ENCODE results near the gene MAP3K14.

The MAP3K14 gene

DNA sequence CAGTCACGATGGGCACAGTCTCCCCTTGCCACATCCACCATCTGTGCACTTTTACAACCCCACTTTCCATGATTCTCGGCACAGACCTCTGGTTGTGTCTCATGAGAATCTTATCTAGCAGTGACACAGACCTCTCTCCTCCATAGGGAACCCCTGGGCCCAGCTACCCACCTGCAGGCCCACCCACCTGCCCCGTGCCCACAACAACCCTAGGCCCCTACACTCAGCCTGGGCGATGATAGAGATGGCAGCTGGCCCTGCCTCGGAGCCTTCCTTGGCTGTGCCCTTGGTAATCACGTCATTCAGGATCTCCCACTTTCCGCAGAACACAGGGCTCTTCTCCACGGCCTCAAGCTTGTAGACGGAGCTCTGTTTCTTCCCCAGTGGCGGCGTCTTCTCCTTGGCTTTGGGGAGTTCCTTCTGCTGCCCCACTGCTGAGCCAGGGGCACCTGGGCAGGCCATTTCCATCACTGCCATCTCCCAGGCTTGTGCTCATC lies 26.5 kb downstream of the MAP3K14 start:
- TF ChIP-seq, protein P1, sequence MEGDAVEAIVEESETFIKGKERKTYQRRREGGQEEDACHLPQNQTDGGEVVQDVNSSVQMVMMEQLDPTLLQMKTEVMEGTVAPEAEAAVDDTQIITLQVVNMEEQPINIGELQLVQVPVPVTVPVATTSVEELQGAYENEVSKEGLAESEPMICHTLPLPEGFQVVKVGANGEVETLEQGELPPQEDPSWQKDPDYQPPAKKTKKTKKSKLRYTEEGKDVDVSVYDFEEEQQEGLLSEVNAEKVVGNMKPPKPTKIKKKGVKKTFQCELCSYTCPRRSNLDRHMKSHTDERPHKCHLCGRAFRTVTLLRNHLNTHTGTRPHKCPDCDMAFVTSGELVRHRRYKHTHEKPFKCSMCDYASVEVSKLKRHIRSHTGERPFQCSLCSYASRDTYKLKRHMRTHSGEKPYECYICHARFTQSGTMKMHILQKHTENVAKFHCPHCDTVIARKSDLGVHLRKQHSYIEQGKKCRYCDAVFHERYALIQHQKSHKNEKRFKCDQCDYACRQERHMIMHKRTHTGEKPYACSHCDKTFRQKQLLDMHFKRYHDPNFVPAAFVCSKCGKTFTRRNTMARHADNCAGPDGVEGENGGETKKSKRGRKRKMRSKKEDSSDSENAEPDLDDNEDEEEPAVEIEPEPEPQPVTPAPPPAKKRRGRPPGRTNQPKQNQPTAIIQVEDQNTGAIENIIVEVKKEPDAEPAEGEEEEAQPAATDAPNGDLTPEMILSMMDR (IDR thresholded peaks at IDR 0.05; ENCODE audit: low read depth, low read length) = no peak
- no peak for DNase-seq (ENCODE audit: extremely low read depth, low read depth)

DNA sequence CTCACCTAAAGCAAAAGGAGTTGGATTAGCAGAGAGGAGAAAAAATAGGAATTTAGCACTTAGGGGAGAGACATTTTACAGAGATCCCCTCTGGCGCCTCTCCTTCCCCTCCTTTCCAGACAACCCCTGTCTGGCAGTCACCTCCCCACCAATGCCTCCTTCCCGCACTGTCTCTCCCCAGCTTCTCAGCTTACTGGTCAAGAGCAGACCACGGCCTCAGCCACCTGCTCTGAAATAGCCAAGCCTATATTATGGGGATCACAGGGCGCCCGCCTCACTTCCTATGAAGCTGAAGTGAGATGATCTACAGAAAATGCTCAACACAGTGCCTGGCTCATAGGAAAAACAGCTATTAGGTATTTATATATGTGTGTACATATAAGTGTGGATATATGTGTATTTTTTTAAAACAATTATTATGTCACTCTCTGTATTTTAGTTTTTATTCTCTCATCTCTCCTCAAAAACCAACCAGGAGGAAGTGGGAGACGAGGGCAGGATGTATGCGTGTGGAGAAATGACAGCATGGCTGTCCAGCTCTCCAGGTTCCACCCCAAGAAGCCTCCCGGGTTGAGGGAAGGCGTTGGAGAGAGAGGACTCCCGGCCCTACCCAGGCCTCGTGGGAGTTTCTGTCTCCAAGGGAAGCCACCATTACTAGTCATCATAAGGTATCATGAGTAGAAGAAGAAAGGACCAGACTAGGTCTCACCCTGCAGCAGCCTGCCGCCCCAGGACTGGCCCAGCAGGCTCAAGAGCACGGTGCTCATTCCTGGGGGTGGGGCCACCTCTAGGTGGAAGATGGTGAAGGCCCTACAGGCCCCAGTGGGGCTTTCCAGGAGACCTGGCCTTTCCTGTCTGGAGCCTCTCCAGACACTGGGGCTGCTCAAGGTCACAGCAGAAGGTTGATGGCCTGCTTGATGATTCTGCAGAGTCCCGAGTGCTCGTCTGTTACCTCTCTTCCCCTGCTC lies 27.2 kb downstream of the MAP3K14 start:
- DNase-seq (ENCODE audit: extremely low read depth, low read depth) = no peak
- TF ChIP-seq, protein P1 (IDR thresholded peaks at IDR 0.05; ENCODE audit: low read depth, low read length) = no peak

DNA sequence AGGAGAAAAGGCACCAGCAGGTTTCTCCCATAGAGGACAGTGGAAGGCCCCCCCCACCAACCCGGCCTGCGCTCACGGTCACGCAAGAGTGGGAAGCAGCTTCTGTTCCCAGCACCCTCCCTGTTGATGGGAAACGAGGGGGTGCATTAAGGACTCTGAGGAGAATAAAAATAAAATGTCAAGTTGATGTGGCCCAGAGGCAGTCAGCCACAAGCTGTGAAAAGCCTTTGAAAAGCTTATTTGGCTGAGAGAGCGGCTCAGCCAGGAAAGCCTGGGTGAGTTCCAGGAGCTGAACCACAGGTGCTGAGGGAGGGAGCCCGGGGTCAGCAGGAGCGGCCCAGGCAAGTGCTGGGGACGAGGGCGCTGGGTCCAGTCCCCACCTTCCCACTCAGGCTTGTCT lies 28.0 kb downstream of the MAP3K14 start:
- TF ChIP-seq, protein P1 (IDR thresholded peaks at IDR 0.05; ENCODE audit: low read depth, low read length) = no peak
- no peak for DNase-seq (ENCODE audit: extremely low read depth, low read depth)

DNA sequence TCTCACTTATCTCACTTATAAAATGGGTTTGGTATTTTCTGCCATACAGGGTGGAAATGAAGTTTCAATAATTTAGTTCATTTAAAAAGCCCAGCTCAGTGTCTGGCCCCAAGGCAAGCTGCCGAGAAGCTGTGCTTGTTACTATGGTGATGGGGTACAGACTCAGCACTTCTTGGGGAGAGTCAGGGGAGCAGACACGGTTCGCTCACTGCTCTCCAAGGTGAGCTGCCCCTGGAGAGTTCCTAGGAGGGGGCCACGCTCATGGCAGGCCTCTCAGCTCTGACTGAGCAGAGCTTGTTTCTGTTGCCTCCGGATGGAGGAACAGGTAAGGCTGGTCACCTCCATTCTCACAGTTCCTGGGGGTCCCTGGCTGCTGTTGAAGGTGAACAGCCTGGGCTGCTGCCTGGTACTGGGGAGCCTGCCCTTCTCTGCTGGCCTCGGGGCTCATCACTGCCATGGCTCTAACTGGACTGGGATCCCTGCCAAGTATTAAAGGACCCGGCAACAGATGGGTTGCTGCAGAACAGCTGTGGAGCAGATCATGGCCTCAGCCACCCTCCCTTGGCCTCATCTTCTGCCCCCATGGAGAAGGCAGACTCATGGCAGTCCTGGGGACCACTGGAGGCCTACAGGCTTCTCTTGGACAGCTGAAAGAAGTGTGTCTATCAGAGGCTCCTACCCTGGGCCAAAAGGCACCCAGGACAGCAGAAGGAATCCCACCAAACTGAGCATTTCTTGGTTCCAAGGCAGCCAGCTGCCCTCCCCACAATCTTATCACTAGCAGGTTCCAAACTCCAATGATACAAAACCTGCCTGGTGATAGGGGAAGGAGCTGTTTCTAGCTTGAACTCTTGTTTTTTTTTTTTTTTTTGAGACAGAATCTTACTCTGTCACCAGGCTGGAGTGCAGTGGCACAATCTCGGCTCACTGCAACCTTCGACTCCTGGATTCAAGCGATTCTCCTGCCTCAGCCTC lies 29.0 kb downstream of the MAP3K14 start:
- no peak for DNase-seq (ENCODE audit: extremely low read depth, low read depth)
- TF ChIP-seq, protein P1 (IDR thresholded peaks at IDR 0.05; ENCODE audit: low read depth, low read length) = no peak

DNA sequence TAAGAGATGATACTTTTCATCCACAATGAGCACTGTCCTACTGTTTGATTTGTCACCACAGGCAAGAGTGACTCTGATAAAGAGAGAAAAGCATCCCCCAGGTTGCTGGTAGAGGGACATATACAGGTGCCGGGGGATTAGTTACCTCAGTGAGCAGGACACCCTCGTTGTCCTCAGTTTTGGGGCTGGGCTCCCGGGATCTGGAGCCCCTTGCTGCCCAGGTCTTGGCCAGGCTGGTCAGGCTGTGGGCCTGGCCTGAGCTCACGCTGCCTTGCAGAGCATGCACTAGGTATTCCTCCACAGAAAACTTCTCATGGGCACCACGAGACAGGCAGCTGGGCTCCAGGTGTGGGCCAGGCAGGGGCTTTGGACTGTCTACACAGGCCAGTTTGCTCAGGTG lies 30.5 kb downstream of the MAP3K14 start:
- DNase-seq (ENCODE audit: extremely low read depth, low read depth) = no peak
- TF ChIP-seq, protein P1 (IDR thresholded peaks at IDR 0.05; ENCODE audit: low read depth, low read length) = no peak

DNA sequence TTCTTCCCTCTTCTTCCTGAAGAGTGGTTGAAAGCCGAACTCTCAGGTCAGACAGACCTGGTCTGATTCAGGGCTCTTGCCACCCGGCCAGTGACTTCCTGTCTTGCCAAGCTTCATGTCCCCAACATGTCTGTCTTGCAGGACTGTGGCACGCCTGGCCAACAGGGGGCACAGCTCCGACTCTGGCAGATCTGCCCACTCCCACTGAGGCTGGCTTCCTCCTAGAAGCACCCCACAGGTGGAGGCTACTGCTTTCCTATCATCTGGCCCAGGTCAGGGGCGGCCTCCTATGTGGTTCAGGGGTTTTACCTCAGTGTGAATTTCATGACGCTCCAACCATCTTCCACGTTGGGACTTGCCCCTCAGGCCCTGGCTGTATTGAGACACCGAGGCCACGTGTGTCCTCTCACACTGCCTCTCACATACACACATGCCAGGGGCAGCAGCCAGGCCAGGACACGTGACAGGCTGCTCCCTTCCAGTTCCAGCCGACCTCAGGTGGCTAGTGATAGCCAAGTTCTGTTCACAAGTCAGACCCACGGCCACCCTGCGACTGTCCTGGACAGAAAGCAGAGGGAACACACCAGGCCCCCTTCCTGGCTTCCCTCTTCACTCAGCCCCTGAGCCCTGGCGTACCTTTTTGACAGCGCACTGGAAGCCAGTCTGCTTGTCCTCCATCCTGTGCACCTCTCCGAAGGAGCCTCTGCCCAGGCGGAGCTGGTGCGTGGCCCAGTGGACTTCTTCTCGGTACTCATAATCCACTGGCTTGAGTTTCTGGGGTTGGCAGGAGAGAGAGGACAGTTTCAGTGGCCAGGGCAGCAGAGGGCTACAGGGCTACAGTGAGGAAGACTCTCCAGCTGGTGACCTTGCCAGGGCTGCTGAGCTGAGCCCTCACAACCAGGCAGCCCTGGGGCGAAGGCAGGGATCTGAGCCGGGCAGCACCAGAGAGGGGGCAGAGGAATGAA lies 32.4 kb downstream of the MAP3K14 start:
- DNase-seq (ENCODE audit: extremely low read depth, low read depth) = no peak
- TF ChIP-seq, protein P1 (IDR thresholded peaks at IDR 0.05; ENCODE audit: low read depth, low read length) = peak; percentile 17
